Liver (tissue), 9 donors: ENCODE data around the gene PCDHGA5. TPM values are rescaled to one million over a fixed set of nuclear protein-coding genes. Genes with fewer than 3 reads are reported as not detected.

Experiments
- DNase-seq: peaks from one replicate; pipeline ENCODE4 v3.0.0-alpha.2; 2017; ENCODE audit warnings: low spot score
- H3K27ac ChIP-seq, 2 donors: one replicate each; pipeline ENCODE4 v1.7.0; 2013; ENCODE audit warnings: inconsistent platforms in 2 of 2, low read length in 2 of 2, control low read depth in 1 of 2, low read depth in 1 of 2, mild to moderate bottlenecking in 1 of 2
- H3K27me3 ChIP-seq, 4 donors: one replicate each; pipeline versions ENCODE4 v1.6.1 to v1.7.0; 2013; ENCODE audit warnings: low read length in 3 of 4, inconsistent platforms in 1 of 4, mild to moderate bottlenecking in 1 of 4, moderate library complexity in 1 of 4; ENCODE audit not compliant: control insufficient read depth in 4 of 4, insufficient read depth in 4 of 4
- H3K36me3 ChIP-seq, 4 donors: one replicate each; pipeline versions ENCODE4 v1.6.1 to v1.7.0; 2013; ENCODE audit warnings: low read length in 3 of 4, mild to moderate bottlenecking in 3 of 4, low read depth in 1 of 4, moderate library complexity in 1 of 4; ENCODE audit not compliant: control insufficient read depth in 4 of 4, insufficient read depth in 3 of 4
- H3K4me1 ChIP-seq, 4 donors: one replicate each; pipeline versions ENCODE4 v1.6.1 to v1.7.0; 2013; ENCODE audit warnings: low read length in 3 of 4, mild to moderate bottlenecking in 3 of 4, moderate library complexity in 1 of 4; ENCODE audit not compliant: control insufficient read depth in 4 of 4, insufficient read depth in 4 of 4
- H3K4me3 ChIP-seq, 3 donors: one replicate each; pipeline versions ENCODE4 v1.6.1 to v1.7.0; 2013; ENCODE audit warnings: low read length in 3 of 3, control low read depth in 1 of 3, low read depth in 1 of 3, mild to moderate bottlenecking in 1 of 3
- H3K9ac ChIP-seq, 2 donors: one replicate each; pipeline ENCODE4 v1.7.0; 2013; ENCODE audit warnings: low read length in 2 of 2, mild to moderate bottlenecking in 2 of 2, moderate library complexity in 2 of 2, control low read depth in 1 of 2, low read depth in 1 of 2
- H3K9me3 ChIP-seq, 4 donors: one replicate each; pipeline versions ENCODE4 v1.6.1 to v1.7.0; 2013; ENCODE audit warnings: low read length in 3 of 4; ENCODE audit not compliant: control insufficient read depth in 4 of 4
- EGR1 ChIP-seq, 2 donors: IDR thresholded peaks; 2 replicates each; pipeline ENCODE4 v1.6.1; 2016 to 2018; ENCODE audit warnings: antibody characterized with exemption in 2 of 2, low read depth in 2 of 2
- FOXA1 ChIP-seq: IDR thresholded peaks from 2 replicates; pipeline ENCODE4 v1.6.1; 2016; ENCODE audit warnings: antibody characterized with exemption
- FOXA2 ChIP-seq: IDR thresholded peaks from 2 replicates; pipeline ENCODE4 v1.6.1; 2016; ENCODE audit warnings: antibody characterized with exemption
- GABPA ChIP-seq, 2 donors: IDR thresholded peaks in 1 of 2; conservative IDR thresholded peaks in 1 of 2; 2 replicates each; pipeline ENCODE4 v1.6.1; 2016; ENCODE audit warnings: antibody characterized with exemption in 2 of 2, mild to moderate bottlenecking in 1 of 2, moderate library complexity in 1 of 2
- HNF4A ChIP-seq, 2 donors: conservative IDR thresholded peaks; 2 replicates each; pipeline ENCODE4 v1.6.1; 2016; ENCODE audit warnings: antibody characterized with exemption in 2 of 2, mild to moderate bottlenecking in 2 of 2
- HNF4G ChIP-seq: IDR thresholded peaks from 2 replicates; pipeline ENCODE4 v1.6.1; 2016; ENCODE audit warnings: antibody characterized with exemption
- JUND ChIP-seq, 2 donors: IDR thresholded peaks; 2 replicates each; pipeline ENCODE4 v1.6.1; 2016; ENCODE audit warnings: antibody characterized with exemption in 2 of 2
- NR2F2 ChIP-seq: IDR thresholded peaks from 2 replicates; pipeline ENCODE4 v1.6.1; 2016; ENCODE audit warnings: antibody characterized with exemption
- RAD21 ChIP-seq, 2 donors: IDR thresholded peaks; 2 replicates each; pipeline ENCODE4 v1.6.1; 2016; ENCODE audit warnings: antibody characterized with exemption in 2 of 2, mild to moderate bottlenecking in 2 of 2
- RXRA ChIP-seq, 2 donors: IDR thresholded peaks; 2 replicates each; pipeline ENCODE4 v1.6.1; 2017 to 2018; ENCODE audit warnings: antibody characterized with exemption in 2 of 2, mild to moderate bottlenecking in 1 of 2
- SP1 ChIP-seq: IDR thresholded peaks from 2 replicates; pipeline ENCODE4 v1.6.1; 2018; ENCODE audit warnings: antibody characterized with exemption, mild to moderate bottlenecking
- TAF1 ChIP-seq: conservative IDR thresholded peaks from 2 replicates; pipeline ENCODE4 v1.6.1; 2016; ENCODE audit warnings: antibody characterized with exemption, mild to moderate bottlenecking
- YY1 ChIP-seq: IDR thresholded peaks from 2 replicates; pipeline ENCODE4 v1.6.1; 2016; ENCODE audit warnings: antibody characterized with exemption, mild to moderate bottlenecking
- WGBS: extraction: QIAGEN DNeasy Blood & Tissue Kit; methylation state at CpG from one replicate; pipeline ENCODE4 v1.1.7; 2013; 5-methylcytosine and 5-hydroxymethylcytosine counted together
- polyA plus RNA-seq, 2 donors: library from polyadenylated mRNA; stranded (reverse) in 1 of 2; unstranded in 1 of 2; fragments of 200-250 nt in 1 of 2; fragments of >200 nt in 1 of 2; fragmentation: Nextera tagmentation in 1 of 2; extraction: Ambion mirVana in 1 of 2; gene quantifications; one replicate each; pipeline versions ENCODE4 v1.2.1 to v1.2.3, GENCODE V29; 2013 to 2015
- total RNA-seq, 2 donors: library from RNA; depleted of rRNA; stranded (reverse); fragments of >200 nt; gene quantifications; one replicate each; pipeline ENCODE4 v1.2.3, GENCODE V29; 2014
- TF ChIP-seq, protein P1 (sequence below): IDR thresholded peaks from 2 replicates; pipeline ENCODE4 v1.6.1; 2016; ENCODE audit warnings: antibody characterized with exemption
- TF ChIP-seq, protein P2 (sequence below): IDR thresholded peaks from 2 replicates; pipeline ENCODE4 v1.6.1; 2016; ENCODE audit warnings: antibody characterized with exemption
- TF ChIP-seq, protein P3 (sequence below): IDR thresholded peaks from 2 replicates; pipeline ENCODE4 v1.6.1; 2016; ENCODE audit warnings: antibody characterized with exemption
- TF ChIP-seq, protein P4 (sequence below): fragments of 150-350 bp; IDR thresholded peaks from 2 replicates; pipeline ENCODE4 v1.5.1; 2017; ENCODE audit warnings: improper control_type of control experiment, low read depth, low read length; ENCODE audit not compliant: missing input control
- TF ChIP-seq, protein P5 (sequence below): IDR thresholded peaks from 2 replicates; pipeline ENCODE4 v1.6.1; 2016; ENCODE audit warnings: antibody characterized with exemption, mild to moderate bottlenecking
- donor health status: healthy.
- donor health status: healthy.
- donor health status: healthy.
- donor health status: healthy.
- donor health status: healthy.

PCDHGA5 gene
- total and polyA plus RNA-seq, 4 donors: 0.04 to 0.50 (median 0.09) TPM

DNA sequence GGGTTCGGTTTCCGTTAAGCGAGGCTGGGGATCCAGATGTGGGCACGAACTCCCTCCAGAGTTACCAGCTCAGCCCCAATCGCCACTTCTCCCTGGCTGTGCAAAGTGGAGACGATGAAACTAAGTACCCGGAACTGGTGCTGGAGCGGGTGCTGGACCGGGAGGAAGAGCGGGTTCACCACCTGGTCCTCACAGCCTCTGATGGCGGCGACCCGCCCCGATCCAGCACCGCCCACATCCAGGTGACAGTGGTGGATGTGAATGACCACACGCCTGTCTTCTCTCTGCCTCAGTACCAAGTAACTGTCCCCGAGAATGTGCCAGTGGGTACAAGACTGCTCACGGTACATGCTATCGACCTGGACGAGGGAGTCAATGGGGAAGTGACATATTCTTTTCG lies 19.4 kb downstream of the PCDHGA5 start:
- WGBS: 33% methylated on average over 21 of the region's 21 CpGs
- no peak overlapping the region for H3K27ac ChIP-seq
- H3K27me3 ChIP-seq: peaks cover 0 to 7% (median 0%) of the 10 kb centered on the region in 4 donors
- H3K36me3 ChIP-seq: no peaks in the 10 kb centered on the region
- H3K9ac ChIP-seq: no peak overlapping the region
- peaks cover 0 to 2% (median 0%) of the 10 kb centered on the region in 4 donors for H3K4me1 ChIP-seq
- TF ChIP-seq RAD21 (IDR thresholded peaks at IDR 0.05) (no peak), FOXA2 (no peak), SP1 (no peak), GABPA (IDR thresholded peaks at IDR 0.05 in 1 of 2, conservative IDR thresholded peaks at IDR 0.05 in 1 of 2) (no peak), YY1 (no peak), JUND (IDR thresholded peaks at IDR 0.05) (no peak), TAF1 (no peak), FOXA1 (no peak), HNF4A (conservative IDR thresholded peaks at IDR 0.05) (no peak), RXRA (IDR thresholded peaks at IDR 0.05) (no peak), NR2F2 (no peak), EGR1 (IDR thresholded peaks at IDR 0.05; ENCODE audit: low read depth in 2 of 2) (no peak), HNF4G (no peak)
- TF ChIP-seq, protein P1, sequence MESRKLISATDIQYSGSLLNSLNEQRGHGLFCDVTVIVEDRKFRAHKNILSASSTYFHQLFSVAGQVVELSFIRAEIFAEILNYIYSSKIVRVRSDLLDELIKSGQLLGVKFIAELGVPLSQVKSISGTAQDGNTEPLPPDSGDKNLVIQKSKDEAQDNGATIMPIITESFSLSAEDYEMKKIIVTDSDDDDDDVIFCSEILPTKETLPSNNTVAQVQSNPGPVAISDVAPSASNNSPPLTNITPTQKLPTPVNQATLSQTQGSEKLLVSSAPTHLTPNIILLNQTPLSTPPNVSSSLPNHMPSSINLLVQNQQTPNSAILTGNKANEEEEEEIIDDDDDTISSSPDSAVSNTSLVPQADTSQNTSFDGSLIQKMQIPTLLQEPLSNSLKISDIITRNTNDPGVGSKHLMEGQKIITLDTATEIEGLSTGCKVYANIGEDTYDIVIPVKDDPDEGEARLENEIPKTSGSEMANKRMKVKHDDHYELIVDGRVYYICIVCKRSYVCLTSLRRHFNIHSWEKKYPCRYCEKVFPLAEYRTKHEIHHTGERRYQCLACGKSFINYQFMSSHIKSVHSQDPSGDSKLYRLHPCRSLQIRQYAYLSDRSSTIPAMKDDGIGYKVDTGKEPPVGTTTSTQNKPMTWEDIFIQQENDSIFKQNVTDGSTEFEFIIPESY: no peak
- TF ChIP-seq, protein P2, sequence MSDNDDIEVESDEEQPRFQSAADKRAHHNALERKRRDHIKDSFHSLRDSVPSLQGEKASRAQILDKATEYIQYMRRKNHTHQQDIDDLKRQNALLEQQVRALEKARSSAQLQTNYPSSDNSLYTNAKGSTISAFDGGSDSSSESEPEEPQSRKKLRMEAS: no peak
- TF ChIP-seq, protein P3, sequence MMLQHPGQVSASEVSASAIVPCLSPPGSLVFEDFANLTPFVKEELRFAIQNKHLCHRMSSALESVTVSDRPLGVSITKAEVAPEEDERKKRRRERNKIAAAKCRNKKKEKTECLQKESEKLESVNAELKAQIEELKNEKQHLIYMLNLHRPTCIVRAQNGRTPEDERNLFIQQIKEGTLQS: no peak
- TF ChIP-seq, protein P4, sequence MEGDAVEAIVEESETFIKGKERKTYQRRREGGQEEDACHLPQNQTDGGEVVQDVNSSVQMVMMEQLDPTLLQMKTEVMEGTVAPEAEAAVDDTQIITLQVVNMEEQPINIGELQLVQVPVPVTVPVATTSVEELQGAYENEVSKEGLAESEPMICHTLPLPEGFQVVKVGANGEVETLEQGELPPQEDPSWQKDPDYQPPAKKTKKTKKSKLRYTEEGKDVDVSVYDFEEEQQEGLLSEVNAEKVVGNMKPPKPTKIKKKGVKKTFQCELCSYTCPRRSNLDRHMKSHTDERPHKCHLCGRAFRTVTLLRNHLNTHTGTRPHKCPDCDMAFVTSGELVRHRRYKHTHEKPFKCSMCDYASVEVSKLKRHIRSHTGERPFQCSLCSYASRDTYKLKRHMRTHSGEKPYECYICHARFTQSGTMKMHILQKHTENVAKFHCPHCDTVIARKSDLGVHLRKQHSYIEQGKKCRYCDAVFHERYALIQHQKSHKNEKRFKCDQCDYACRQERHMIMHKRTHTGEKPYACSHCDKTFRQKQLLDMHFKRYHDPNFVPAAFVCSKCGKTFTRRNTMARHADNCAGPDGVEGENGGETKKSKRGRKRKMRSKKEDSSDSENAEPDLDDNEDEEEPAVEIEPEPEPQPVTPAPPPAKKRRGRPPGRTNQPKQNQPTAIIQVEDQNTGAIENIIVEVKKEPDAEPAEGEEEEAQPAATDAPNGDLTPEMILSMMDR: no peak
- TF ChIP-seq, protein P5, sequence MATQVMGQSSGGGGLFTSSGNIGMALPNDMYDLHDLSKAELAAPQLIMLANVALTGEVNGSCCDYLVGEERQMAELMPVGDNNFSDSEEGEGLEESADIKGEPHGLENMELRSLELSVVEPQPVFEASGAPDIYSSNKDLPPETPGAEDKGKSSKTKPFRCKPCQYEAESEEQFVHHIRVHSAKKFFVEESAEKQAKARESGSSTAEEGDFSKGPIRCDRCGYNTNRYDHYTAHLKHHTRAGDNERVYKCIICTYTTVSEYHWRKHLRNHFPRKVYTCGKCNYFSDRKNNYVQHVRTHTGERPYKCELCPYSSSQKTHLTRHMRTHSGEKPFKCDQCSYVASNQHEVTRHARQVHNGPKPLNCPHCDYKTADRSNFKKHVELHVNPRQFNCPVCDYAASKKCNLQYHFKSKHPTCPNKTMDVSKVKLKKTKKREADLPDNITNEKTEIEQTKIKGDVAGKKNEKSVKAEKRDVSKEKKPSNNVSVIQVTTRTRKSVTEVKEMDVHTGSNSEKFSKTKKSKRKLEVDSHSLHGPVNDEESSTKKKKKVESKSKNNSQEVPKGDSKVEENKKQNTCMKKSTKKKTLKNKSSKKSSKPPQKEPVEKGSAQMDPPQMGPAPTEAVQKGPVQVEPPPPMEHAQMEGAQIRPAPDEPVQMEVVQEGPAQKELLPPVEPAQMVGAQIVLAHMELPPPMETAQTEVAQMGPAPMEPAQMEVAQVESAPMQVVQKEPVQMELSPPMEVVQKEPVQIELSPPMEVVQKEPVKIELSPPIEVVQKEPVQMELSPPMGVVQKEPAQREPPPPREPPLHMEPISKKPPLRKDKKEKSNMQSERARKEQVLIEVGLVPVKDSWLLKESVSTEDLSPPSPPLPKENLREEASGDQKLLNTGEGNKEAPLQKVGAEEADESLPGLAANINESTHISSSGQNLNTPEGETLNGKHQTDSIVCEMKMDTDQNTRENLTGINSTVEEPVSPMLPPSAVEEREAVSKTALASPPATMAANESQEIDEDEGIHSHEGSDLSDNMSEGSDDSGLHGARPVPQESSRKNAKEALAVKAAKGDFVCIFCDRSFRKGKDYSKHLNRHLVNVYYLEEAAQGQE: no peak
- DNase-seq: no peak
- H3K9me3 ChIP-seq: peaks cover 21 to 68% (median 33%) of the 10 kb centered on the region in 4 donors
- H3K4me3 ChIP-seq: peak overlapping the region in 2 of 3 donors; percentile 12 to 63
